Activated CD8-positive, alpha-beta memory T cell treated with anti-CD3 and anti-CD28 coated beads for 36 hours (primary cell): ENCODE data around the gene BCAP29. TPM values are rescaled to one million over a fixed set of nuclear protein-coding genes. Genes with fewer than 3 reads are reported as not detected.
"Not testable (repeated sequence)": the region's sequence is repeated elsewhere in the genome, so short reads cannot be mapped to it uniquely, and the experiment has no call there.

Experiments
- CTCF ChIA-PET: fragments of 350-600 bp; sonication (Branson Sonifier 250); formaldehyde crosslinking; loops from one replicate; lab custom pipeline; 2021; ENCODE audit warnings: antibody characterized with exemption; lab: Charles Lee
- POLR2A ChIA-PET: fragments of 350-600 bp; sonication (Branson Sonifier 250); formaldehyde crosslinking; loops from one replicate; lab custom pipeline; 2021; ENCODE audit warnings: antibody characterized with exemption; lab: Charles Lee
- total RNA-seq, 2 experiments: library from RNA; stranded (reverse); gene quantifications; one replicate each; pipeline ENCODE4 v1.2.3, GENCODE V29; 2021

Gene BCAP29
- total RNA-seq, result 10 to 100 TPM; 38.5 to 52.6 TPM

- POLR2A ChIA-PET, result interaction anchor here (0.6 to 1.7 kb wide), 4 partner anchors 13 to 80 kb away, joined by 3 to 7 read pairs (median 4); partner anchors contain the start of genes COG5 and DUS4L
- CTCF ChIA-PET, result interaction anchor here (0.6 kb wide), 1 partner anchor 163 kb away, joined by 4 read pairs; the partner anchor contains the start of gene CBLL1
These were observed at the start of gene BCAP29 for GRCh38 chr7:107579885-107580715. Gene BCAP29 (plus strand): TSS chr7:107580246. CDS start chr7:107580773, 527 bp downstream.

GRCh38 chr7:107530751-107531150, 49.3 kb upstream of the BCAP29 start:
- CTCF ChIA-PET, result no interaction called here
- POLR2A ChIA-PET, result interaction anchor here (0.7 kb wide), 1 partner anchor 256 kb away, joined by 9 read pairs; no protein-coding TSS in a partner anchor

GRCh38 chr7:107534139-107534538, 45.9 kb upstream of the BCAP29 start:
- ChIA-PET POLR2A (no interaction called here), CTCF (no interaction called here)

- POLR2A ChIA-PET, CTCF ChIA-PET: not testable (repeated sequence)
These were observed 42.8 kb upstream of the BCAP29 start for GRCh38 chr7:107537228-107537627.

- ChIA-PET CTCF (no interaction called here), POLR2A (no interaction called here)
These were observed 42.0 kb upstream of the BCAP29 start for GRCh38 chr7:107538001-107538400.

- ChIA-PET POLR2A (no interaction called here), CTCF (no interaction called here)
These were observed 36.6 kb upstream of the BCAP29 start for GRCh38 chr7:107543338-107543993.

- ChIA-PET CTCF (no interaction called here), POLR2A (no interaction called here)
These were observed 35.0 kb upstream of the BCAP29 start for GRCh38 chr7:107544848-107545591.

GRCh38 chr7:107551936-107552335, 28.1 kb upstream of the BCAP29 start:
- ChIA-PET CTCF (no interaction called here), POLR2A (no interaction called here)

- CTCF ChIA-PET, result no interaction called here
- POLR2A ChIA-PET, result no interaction called here
These were observed 24.2 kb upstream of the BCAP29 start for GRCh38 chr7:107555893-107556292.

- ChIA-PET POLR2A (no interaction called here), CTCF (interaction anchor here (1.0 kb wide), 1 partner anchor 97 kb away, joined by 3 read pairs; no protein-coding TSS in a partner anchor)
These were observed 20.2 kb upstream of the BCAP29 start for GRCh38 chr7:107559864-107560263.

- ChIA-PET CTCF (interaction anchor here (0.6 kb wide), 1 partner anchor 1449 kb away, joined by 3 read pairs; the partner anchor contains the start of gene SYPL1), POLR2A (no interaction called here)
These were observed 19.0 kb upstream of the BCAP29 start for GRCh38 chr7:107560898-107561516.

- ChIA-PET CTCF (interaction anchor here (0.6 kb wide), 1 partner anchor 67 kb away, joined by 3 read pairs; no protein-coding TSS in a partner anchor), POLR2A (interaction anchor here (0.6 to 1.6 kb wide), 5 partner anchors 17 to 1347 kb away, joined by 3 to 7 read pairs (median 6); partner anchors contain the start of genes BCAP29, CBLL1 and HBP1)
These were observed 16.8 kb upstream of the BCAP29 start for GRCh38 chr7:107563081-107563774.

- CTCF ChIA-PET, result interaction anchor here (0.6 kb wide), 1 partner anchor 68 kb away, joined by 3 read pairs; no protein-coding TSS in a partner anchor
- POLR2A ChIA-PET, result interaction anchor here (1.4 to 1.6 kb wide), 3 partner anchors 16 to 395 kb away, joined by 6 to 7 read pairs (median 7); partner anchors contain the start of genes BCAP29, CBLL1 and HBP1
These were observed 16.1 kb upstream of the BCAP29 start, which contains the start of the genes COG5 and DUS4L for GRCh38 chr7:107563775-107564552. Gene COG5 (minus strand): TSS chr7:107563920. CDS start chr7:107563896, 24 bp downstream. Gene DUS4L (plus strand): TSS chr7:107563971. CDS start chr7:107567071, 3,100 bp downstream.

GRCh38 chr7:107564553-107565298, 15.3 kb upstream of the BCAP29 start:
- ChIA-PET POLR2A (interaction anchor here (1.4 to 1.6 kb wide), 3 partner anchors 15 to 396 kb away, joined by 6 to 7 read pairs (median 7); partner anchors contain the start of genes BCAP29, CBLL1 and HBP1), CTCF (no interaction called here)

- ChIA-PET CTCF (no interaction called here), POLR2A (no interaction called here)
These were observed 9.7 kb upstream of the BCAP29 start for GRCh38 chr7:107570298-107570697.

- CTCF ChIA-PET, result no interaction called here
- POLR2A ChIA-PET, result no interaction called here
These were observed 6.5 kb upstream of the BCAP29 start for GRCh38 chr7:107573537-107573936.
